IPS-NIHi7 (cell line): ENCODE data around the gene CWC15.
"Not testable (repeated sequence)": the region's sequence is repeated elsewhere in the genome, so short reads cannot be mapped to it uniquely, and the experiment has no call there.

Experiments used
- DNase-seq: peaks from one replicate; pipeline ENCODE4 v3.0.0; 2012; ENCODE audit warnings: mixed read lengths; ENCODE audit errors: extremely low spot score

Gene CWC15

DNA sequence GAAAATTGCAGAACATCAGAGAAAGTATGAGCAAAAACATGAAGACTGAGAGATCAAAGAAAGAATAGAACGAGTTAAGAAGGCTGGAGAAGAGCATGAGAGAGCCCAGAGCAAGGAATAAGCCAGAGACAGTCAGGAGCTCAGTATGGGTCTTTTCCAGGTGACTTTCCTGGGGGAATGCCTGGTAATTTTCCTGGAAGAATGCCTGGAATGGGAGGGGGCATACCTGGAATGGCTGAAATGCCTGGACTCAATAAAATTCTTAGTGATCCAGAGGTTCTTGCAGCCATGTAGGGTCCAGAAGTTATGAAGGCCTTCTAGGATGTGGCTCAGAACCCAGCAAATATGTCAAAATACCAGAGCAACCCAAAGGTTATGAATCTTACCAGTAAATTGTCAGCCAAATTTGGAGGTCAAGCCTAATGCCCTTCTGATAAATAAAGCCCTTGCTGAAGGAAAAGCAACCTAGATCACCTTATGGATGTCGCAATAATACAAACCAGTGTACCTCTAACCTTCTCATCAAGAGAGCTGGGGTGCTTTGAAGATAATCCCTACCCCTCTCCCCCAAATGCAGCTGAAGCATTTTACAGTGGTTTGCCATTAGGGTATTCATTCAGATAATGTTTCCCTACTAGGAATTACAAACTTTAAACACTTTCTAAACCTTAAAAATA lies 59.5 kb downstream of the CWC15 start:
- DNase-seq: not testable (repeated sequence)

DNA sequence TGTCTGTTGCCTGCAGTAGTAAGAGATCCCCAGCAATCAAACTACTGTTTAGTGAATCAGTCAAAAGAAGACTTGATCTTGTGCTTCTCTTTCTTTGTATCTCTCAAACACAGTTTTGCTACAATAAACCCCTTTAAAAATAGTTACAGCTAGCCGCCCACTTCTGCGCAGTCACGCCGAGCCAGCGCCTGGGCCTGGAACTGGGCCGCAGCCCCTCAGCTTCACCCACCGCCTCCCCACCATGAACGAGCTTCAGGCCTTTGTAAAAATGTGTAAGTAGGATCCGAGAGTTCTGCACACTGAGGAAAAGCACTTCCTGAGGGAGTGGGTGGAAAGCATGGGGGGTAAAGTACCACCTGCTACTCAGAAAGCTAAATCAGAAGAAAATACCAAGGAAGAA lies 60.5 kb downstream of the CWC15 start:
- DNase-seq: no peak
